Mesendoderm (in vitro differentiated cells): ENCODE measurements around the gene ESYT2.
"Not testable (repeated sequence)": the region's sequence is repeated elsewhere in the genome, so short reads cannot be mapped to it uniquely, and the experiment has no call there.

Source experiments
- DNase-seq: peaks from one replicate; pipeline ENCODE4 v3.0.0; 2013
- H2AK5ac ChIP-seq: 2 replicates; pipeline ENCODE4 v1.6.1; 2013; ENCODE audit warnings: low read length, inconsistent platforms
- H2BK120ac ChIP-seq: 2 replicates; pipeline ENCODE4 v1.6.1; 2013; ENCODE audit warnings: low read depth, mild to moderate bottlenecking, low read length, moderate library complexity, mixed read lengths
- H2BK15ac ChIP-seq: replicated peaks from 2 replicates; pipeline ENCODE4 v1.6.1; 2013; ENCODE audit warnings: low read depth, mild to moderate bottlenecking, moderate library complexity
- H2BK5ac ChIP-seq: 2 replicates; pipeline ENCODE4 v1.6.1; 2013; ENCODE audit warnings: low read length, inconsistent platforms
- H3K18ac ChIP-seq: 2 replicates; pipeline ENCODE4 v1.6.1; 2013; ENCODE audit warnings: mild to moderate bottlenecking, low read length, mixed read lengths
- H3K23ac ChIP-seq: one replicate; pipeline ENCODE4 v1.6.1; 2013; ENCODE audit warnings: low read length
- H3K27ac ChIP-seq: 2 replicates; pipeline ENCODE4 v1.5.1; 2013; ENCODE audit warnings: low read depth, mild to moderate bottlenecking, inconsistent platforms, low read length, moderate library complexity
- H3K27me3 ChIP-seq: 2 replicates; pipeline ENCODE4 v1.6.1; 2013; ENCODE audit warnings: low read length, control low read depth, mild to moderate bottlenecking, inconsistent platforms; ENCODE audit not compliant: insufficient read depth, poor library complexity
- H3K36me3 ChIP-seq: 2 replicates; pipeline ENCODE4 v1.6.1; 2013; ENCODE audit warnings: low read length, inconsistent platforms; ENCODE audit not compliant: control insufficient read depth, insufficient read depth
- H3K4ac ChIP-seq: one replicate; pipeline ENCODE4 v1.6.1; 2013; ENCODE audit warnings: low read depth, mild to moderate bottlenecking, low read length, moderate library complexity
- H3K4me1 ChIP-seq: 2 replicates; pipeline ENCODE4 v1.6.1; 2013; ENCODE audit warnings: low read depth, low read length, inconsistent platforms; ENCODE audit not compliant: control insufficient read depth
- H3K4me2 ChIP-seq: 2 replicates; pipeline ENCODE4 v1.6.1; 2013; ENCODE audit warnings: low read length
- H3K4me3 ChIP-seq: 2 replicates; pipeline ENCODE4 v1.5.1; 2013; ENCODE audit warnings: mild to moderate bottlenecking, low read length
- H3K56ac ChIP-seq: one replicate; pipeline ENCODE4 v1.6.1; 2013; ENCODE audit warnings: low read length
- H3K79me1 ChIP-seq: 2 replicates; pipeline ENCODE4 v1.6.1; 2013; ENCODE audit warnings: low read length, inconsistent platforms
- H3K79me2 ChIP-seq: 2 replicates; pipeline ENCODE4 v1.6.1; 2013; ENCODE audit warnings: mild to moderate bottlenecking, low read length; ENCODE audit not compliant: control insufficient read depth, insufficient read depth
- H3K9ac ChIP-seq: 2 replicates; pipeline ENCODE4 v1.6.1; 2013; ENCODE audit warnings: low read length, inconsistent platforms
- H4K5ac ChIP-seq: one replicate; pipeline ENCODE4 v1.6.1; 2013; ENCODE audit warnings: low read length
- H4K8ac ChIP-seq: one replicate; pipeline ENCODE4 v1.6.1; 2013; ENCODE audit warnings: low read depth, mild to moderate bottlenecking, control low read depth, low read length, moderate library complexity
- WGBS: extraction: QIAGEN DNeasy Blood & Tissue Kit; methylation state at CpG from one replicate; pipeline ENCODE4 v1.1.7; 2013; ENCODE audit warnings: low lambda C conversion rate, missing lambda C conversion rate; ENCODE audit not compliant: insufficient coverage; ENCODE audit errors: extremely low coverage; 5-methylcytosine and 5-hydroxymethylcytosine counted together

The ESYT2 gene

DNA sequence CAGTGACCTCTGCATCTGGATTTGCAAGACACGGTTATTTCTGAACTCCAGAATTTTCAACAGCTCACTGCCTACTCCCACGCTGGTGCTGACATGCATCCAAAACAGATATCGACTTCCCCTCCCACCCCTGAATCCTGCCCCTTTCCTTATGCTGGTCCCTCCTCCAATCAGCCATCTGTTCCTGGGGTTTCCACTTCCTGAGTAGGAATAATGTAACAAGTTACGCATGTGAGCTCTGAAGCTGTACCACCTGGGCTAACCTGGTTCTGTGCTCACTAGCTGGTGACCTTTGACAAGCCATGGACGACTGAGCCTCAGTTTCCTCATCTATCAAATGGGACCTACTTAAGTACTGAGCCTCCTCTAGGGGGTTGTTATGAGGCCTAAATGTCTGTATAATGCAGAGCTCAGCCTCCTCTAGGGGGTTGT is 123.0 kb downstream of the ESYT2 start:
- Histone ChIP-seq H3K4me2 (no peak overlapping the region), H3K23ac (no peak overlapping the region), H3K27ac (no peak overlapping the region), H3K4me3 (no peak overlapping the region), H2AK5ac (no peak overlapping the region), H2BK5ac (no peak overlapping the region), H3K4ac (no peak overlapping the region), H4K5ac (no peak overlapping the region), H3K56ac (no peak overlapping the region), H3K9ac (no peak overlapping the region), H2BK120ac (no peak overlapping the region), H2BK15ac (no peak overlapping the region), H3K79me2 (peaks cover 24% of the 10 kb centered on the region), H3K18ac (no peak overlapping the region), H4K8ac (no peak overlapping the region), H3K4me1 (peaks cover 7% of the 10 kb centered on the region), H3K27me3 (no peaks in the 10 kb centered on the region), H3K79me1 (peaks cover 6% of the 10 kb centered on the region), H3K36me3 (no peaks in the 10 kb centered on the region)
- WGBS, result no CpG with 5 or more reads among the region's 5 CpGs
- no peak for DNase-seq

DNA sequence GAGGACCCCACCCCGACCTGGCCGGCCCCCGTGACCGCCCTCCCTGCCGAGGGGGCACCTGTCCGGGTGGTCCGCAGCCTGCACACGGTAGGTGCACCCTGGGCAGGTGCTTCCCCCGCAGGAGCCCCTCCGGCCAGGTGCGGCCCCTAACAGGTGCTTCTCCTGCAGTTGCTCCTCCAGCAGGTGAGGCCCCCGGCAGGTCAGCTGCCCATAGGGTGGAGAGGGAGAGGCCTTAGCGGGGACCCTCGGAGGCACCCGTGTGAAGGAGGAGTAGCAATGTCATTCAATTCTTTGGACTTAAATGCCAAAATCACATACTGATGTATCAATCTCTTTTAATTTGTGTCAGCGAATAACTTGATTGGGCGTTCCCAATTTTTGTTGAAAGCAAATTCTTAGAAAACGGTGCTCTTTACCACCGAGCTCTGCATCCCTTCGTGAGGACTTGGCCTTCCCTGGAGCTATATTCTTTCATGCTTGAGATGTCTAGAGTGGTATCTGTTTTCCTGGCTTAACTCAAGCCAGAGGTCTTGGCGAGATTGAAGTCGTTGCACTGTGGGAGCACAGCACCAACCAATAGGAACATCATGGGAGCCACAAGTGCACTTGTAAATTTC is 124.0 kb downstream of the ESYT2 start:
- H3K27me3 ChIP-seq, result no peaks in the 10 kb centered on the region
- H4K5ac ChIP-seq, result no peak overlapping the region
- peak; percentile 12 for DNase-seq
- no peak overlapping the region for H4K8ac ChIP-seq
- H3K36me3 ChIP-seq, result no peaks in the 10 kb centered on the region
- peaks cover 31% of the 10 kb centered on the region for H3K79me2 ChIP-seq
- H3K4me2 ChIP-seq, result peak overlapping the region; percentile 20
- no peak overlapping the region for H2BK5ac ChIP-seq
- H2BK15ac ChIP-seq, result no peak overlapping the region
- H3K23ac ChIP-seq, result no peak overlapping the region
- no peak overlapping the region for H2AK5ac ChIP-seq
- peak overlapping the region; percentile 91 for H3K56ac ChIP-seq
- peaks cover 8% of the 10 kb centered on the region for H3K79me1 ChIP-seq
- no peak overlapping the region for H3K18ac ChIP-seq
- WGBS, result no CpG with 5 or more reads among the region's 22 CpGs
- H3K27ac ChIP-seq, result no peak overlapping the region
- no peak overlapping the region for H3K4ac ChIP-seq
- peaks cover 7% of the 10 kb centered on the region for H3K4me1 ChIP-seq
- peak overlapping the region; percentile 83 for H3K9ac ChIP-seq
- no peak overlapping the region for H2BK120ac ChIP-seq
- peak overlapping the region; percentile 63 for H3K4me3 ChIP-seq

- Histone ChIP-seq H3K4ac (peak within 1 kb of the TSS; percentile 90), H3K79me2 (peaks cover 35% of the 10 kb centered on the region), H3K18ac (peak within 1 kb of the TSS; percentile 63), H2BK5ac (no peak within 1 kb of the TSS), H3K27me3 (no peaks in the 10 kb centered on the region), H3K4me1 (peaks cover 7% of the 10 kb centered on the region), H3K56ac (peak within 1 kb of the TSS; percentile 98), H3K27ac (no peak within 1 kb of the TSS), H3K79me1 (peaks cover 11% of the 10 kb centered on the region), H2AK5ac (peak within 1 kb of the TSS; percentile 46), H3K4me2 (peak within 1 kb of the TSS; percentile 79), H3K23ac (peak within 1 kb of the TSS; percentile 87), H2BK15ac (no peak within 1 kb of the TSS), H4K5ac (no peak within 1 kb of the TSS), H3K9ac (peak within 1 kb of the TSS; percentile 97), H2BK120ac (no peak within 1 kb of the TSS), H3K36me3 (peaks cover 2% of the 10 kb centered on the region), H3K4me3 (peak within 1 kb of the TSS; percentile 87), H4K8ac (no peak within 1 kb of the TSS)
- WGBS, result no CpG with 5 or more reads among the region's 78 CpGs
- DNase-seq, result peak; percentile 98
These were observed 124.6 kb downstream of the ESYT2 start, which contains the start of gene NCAPG2 for GRCh38 chr7:158704524-158705233. NCAPG2 (minus strand) TSS chr7:158704804; CDS start chr7:158701899, 2,905 bp downstream.

DNA sequence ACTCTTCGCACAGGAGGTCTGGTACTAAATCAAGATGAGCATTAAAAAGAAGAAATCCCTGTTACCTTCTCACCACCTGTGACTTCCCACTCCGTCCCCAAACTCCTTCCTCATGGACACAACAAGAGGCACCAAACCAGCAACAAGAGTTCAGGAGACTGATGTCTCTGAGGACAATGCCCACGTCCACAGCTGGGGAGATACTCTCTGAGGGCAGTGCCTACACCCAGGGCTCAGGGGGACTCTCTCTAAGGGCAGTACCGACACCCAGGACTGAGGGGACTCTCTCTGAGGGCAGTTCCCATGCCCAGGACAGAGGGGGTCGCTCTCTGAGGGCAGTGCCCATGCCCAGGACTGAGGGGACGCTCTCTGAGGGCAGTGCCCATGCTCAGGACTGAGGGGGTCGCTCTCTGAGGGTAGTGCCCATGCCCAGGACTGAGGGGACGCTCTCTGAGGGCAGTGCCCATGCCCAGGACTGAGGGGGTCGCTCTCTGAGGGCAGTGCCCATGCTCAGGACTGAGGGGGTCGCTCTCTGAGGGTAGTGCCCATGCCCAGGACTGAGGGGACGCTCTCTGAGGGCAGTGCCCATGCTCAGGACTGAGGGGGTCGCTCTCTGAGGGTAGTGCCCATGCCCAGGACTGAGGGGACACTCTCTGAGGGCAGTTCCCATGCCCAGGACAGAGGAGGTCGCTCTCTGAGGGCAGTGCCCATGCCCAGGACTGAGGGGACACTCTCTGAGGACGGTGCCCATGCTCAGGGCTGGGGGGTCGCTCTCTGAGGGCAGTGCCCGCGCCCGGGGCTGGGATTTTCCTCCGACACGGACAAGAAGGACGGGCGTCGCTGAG is 125.4 kb downstream of the ESYT2 start:
- DNase-seq, H3K27me3 ChIP-seq, H3K4me1 ChIP-seq, H4K8ac ChIP-seq, H4K5ac ChIP-seq, H2BK120ac ChIP-seq, H2BK15ac ChIP-seq, H3K27ac ChIP-seq, H3K36me3 ChIP-seq, H2BK5ac ChIP-seq: not testable (repeated sequence)
- H3K4me3 ChIP-seq, result peak overlapping the region; percentile 87
- H3K79me2 ChIP-seq, result peaks cover 41% of the 10 kb centered on the region
- H3K4ac ChIP-seq, result peak overlapping the region; percentile 90
- peak overlapping the region; percentile 79 for H3K4me2 ChIP-seq
- no CpG with 5 or more reads among the region's 23 CpGs for WGBS
- H3K9ac ChIP-seq, result peak overlapping the region; percentile 97
- H2AK5ac ChIP-seq, result peak overlapping the region; percentile 46
- peak overlapping the region; percentile 87 for H3K23ac ChIP-seq
- peaks cover 17% of the 10 kb centered on the region for H3K79me1 ChIP-seq
- peak overlapping the region; percentile 63 for H3K18ac ChIP-seq
- H3K56ac ChIP-seq, result peak overlapping the region; percentile 98

- Histone ChIP-seq H3K36me3 (peaks cover 8% of the 10 kb centered on the region), H2BK5ac (no peak overlapping the region), H3K9ac (peak overlapping the region; percentile 0), H2AK5ac (no peak overlapping the region), H3K27me3 (no peaks in the 10 kb centered on the region), H3K23ac (no peak overlapping the region), H3K27ac (no peak overlapping the region), H4K8ac (no peak overlapping the region), H3K18ac (no peak overlapping the region), H2BK15ac (no peak overlapping the region), H2BK120ac (no peak overlapping the region), H3K4me1 (peaks cover 7% of the 10 kb centered on the region), H3K4me2 (peak overlapping the region; percentile 0), H4K5ac (no peak overlapping the region), H3K4me3 (no peak overlapping the region), H3K79me1 (peaks cover 20% of the 10 kb centered on the region), H3K56ac (no peak overlapping the region), H3K4ac (no peak overlapping the region), H3K79me2 (peaks cover 47% of the 10 kb centered on the region)
- no CpG with 5 or more reads among the region's 3 CpGs for WGBS
- no peak for DNase-seq
These were observed 126.4 kb downstream of the ESYT2 start for GRCh38 chr7:158702944-158703343.
